ENCODE measurements around the gene GASK1A.

DNA sequence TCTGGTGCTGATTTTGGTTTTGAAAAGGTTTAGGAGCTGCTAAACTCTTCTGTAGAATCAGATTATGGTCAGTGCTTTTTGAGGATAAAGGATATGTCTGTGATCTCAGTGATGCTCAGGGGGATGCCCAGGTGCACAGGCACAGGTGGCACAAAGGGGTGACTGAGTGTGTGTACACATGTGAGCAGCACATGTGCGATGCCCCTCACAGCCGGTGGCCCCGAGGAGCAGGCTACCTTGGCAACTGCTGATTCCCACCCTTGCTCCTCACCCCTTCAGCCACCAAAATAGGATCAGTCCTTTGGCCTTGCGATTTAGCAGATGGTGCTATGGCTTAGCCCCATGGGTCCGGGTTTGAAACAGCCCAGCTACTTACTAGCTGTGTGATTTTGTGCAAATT lies 75.6 kb downstream of the GASK1A start:
- TF ChIP-seq, protein P1, sequence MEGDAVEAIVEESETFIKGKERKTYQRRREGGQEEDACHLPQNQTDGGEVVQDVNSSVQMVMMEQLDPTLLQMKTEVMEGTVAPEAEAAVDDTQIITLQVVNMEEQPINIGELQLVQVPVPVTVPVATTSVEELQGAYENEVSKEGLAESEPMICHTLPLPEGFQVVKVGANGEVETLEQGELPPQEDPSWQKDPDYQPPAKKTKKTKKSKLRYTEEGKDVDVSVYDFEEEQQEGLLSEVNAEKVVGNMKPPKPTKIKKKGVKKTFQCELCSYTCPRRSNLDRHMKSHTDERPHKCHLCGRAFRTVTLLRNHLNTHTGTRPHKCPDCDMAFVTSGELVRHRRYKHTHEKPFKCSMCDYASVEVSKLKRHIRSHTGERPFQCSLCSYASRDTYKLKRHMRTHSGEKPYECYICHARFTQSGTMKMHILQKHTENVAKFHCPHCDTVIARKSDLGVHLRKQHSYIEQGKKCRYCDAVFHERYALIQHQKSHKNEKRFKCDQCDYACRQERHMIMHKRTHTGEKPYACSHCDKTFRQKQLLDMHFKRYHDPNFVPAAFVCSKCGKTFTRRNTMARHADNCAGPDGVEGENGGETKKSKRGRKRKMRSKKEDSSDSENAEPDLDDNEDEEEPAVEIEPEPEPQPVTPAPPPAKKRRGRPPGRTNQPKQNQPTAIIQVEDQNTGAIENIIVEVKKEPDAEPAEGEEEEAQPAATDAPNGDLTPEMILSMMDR (IDR thresholded peaks at IDR 0.05; ENCODE audit: low read depth, low read length, missing input control): no peak
- no peak for TF ChIP-seq SP1 (IDR thresholded peaks at IDR 0.05)
- TF ChIP-seq, protein P2, sequence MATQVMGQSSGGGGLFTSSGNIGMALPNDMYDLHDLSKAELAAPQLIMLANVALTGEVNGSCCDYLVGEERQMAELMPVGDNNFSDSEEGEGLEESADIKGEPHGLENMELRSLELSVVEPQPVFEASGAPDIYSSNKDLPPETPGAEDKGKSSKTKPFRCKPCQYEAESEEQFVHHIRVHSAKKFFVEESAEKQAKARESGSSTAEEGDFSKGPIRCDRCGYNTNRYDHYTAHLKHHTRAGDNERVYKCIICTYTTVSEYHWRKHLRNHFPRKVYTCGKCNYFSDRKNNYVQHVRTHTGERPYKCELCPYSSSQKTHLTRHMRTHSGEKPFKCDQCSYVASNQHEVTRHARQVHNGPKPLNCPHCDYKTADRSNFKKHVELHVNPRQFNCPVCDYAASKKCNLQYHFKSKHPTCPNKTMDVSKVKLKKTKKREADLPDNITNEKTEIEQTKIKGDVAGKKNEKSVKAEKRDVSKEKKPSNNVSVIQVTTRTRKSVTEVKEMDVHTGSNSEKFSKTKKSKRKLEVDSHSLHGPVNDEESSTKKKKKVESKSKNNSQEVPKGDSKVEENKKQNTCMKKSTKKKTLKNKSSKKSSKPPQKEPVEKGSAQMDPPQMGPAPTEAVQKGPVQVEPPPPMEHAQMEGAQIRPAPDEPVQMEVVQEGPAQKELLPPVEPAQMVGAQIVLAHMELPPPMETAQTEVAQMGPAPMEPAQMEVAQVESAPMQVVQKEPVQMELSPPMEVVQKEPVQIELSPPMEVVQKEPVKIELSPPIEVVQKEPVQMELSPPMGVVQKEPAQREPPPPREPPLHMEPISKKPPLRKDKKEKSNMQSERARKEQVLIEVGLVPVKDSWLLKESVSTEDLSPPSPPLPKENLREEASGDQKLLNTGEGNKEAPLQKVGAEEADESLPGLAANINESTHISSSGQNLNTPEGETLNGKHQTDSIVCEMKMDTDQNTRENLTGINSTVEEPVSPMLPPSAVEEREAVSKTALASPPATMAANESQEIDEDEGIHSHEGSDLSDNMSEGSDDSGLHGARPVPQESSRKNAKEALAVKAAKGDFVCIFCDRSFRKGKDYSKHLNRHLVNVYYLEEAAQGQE (IDR thresholded peaks at IDR 0.05): no peak
